ENCODE data around the gene SPIRE1.
"Not testable (repeated sequence)": the region's sequence is repeated elsewhere in the genome, so short reads cannot be mapped to it uniquely, and the experiment has no call there.

The SPIRE1 gene

GRCh38 chr18:12645751-12646203 is 12.1 kb downstream of the SPIRE1 start:
- no peak for DNase-seq (ENCODE audit: low spot score)

- no peak for DNase-seq (ENCODE audit: low spot score)
These were observed 12.7 kb downstream of the SPIRE1 start for GRCh38 chr18:12645254-12645653.

GRCh38 chr18:12643756-12644155 is 14.2 kb downstream of the SPIRE1 start:
- DNase-seq (ENCODE audit: low spot score) = not testable (repeated sequence)

- DNase-seq (ENCODE audit: low spot score) = no peak
These were observed 17.1 kb downstream of the SPIRE1 start for GRCh38 chr18:12640881-12641200.

GRCh38 chr18:12639990-12640880 is 17.7 kb downstream of the SPIRE1 start:
- no peak for DNase-seq (ENCODE audit: low spot score)

- DNase-seq (ENCODE audit: low spot score) = no peak
These were observed 19.2 kb downstream of the SPIRE1 start for GRCh38 chr18:12638644-12639124.

GRCh38 chr18:12637901-12638643 is 19.8 kb downstream of the SPIRE1 start:
- no peak for DNase-seq (ENCODE audit: low spot score)

GRCh38 chr18:12637393-12637792 is 20.5 kb downstream of the SPIRE1 start:
- DNase-seq (ENCODE audit: low spot score) = no peak

- no peak for DNase-seq (ENCODE audit: low spot score)
These were observed 26.0 kb downstream of the SPIRE1 start for GRCh38 chr18:12631831-12632477.

- no peak for DNase-seq (ENCODE audit: low spot score)
These were observed 27.8 kb downstream of the SPIRE1 start for GRCh38 chr18:12630136-12630535.

- no peak for DNase-seq (ENCODE audit: low spot score)
These were observed 28.9 kb downstream of the SPIRE1 start for GRCh38 chr18:12628706-12629702.

- DNase-seq (ENCODE audit: low spot score) = not testable (repeated sequence)
These were observed 30.7 kb downstream of the SPIRE1 start for GRCh38 chr18:12627199-12627598.

- DNase-seq (ENCODE audit: low spot score) = no peak
These were observed 32.7 kb downstream of the SPIRE1 start for GRCh38 chr18:12625241-12625640.

- no peak for DNase-seq (ENCODE audit: low spot score)
These were observed 36.1 kb downstream of the SPIRE1 start for GRCh38 chr18:12621742-12622306.

GRCh38 chr18:12615748-12616147 is 42.2 kb downstream of the SPIRE1 start:
- no peak for DNase-seq (ENCODE audit: low spot score)

GRCh38 chr18:12608301-12608700 is 49.6 kb downstream of the SPIRE1 start:
- no peak for DNase-seq (ENCODE audit: low spot score)

GRCh38 chr18:12606592-12607315 is 51.2 kb downstream of the SPIRE1 start:
- no peak for DNase-seq (ENCODE audit: low spot score)

GRCh38 chr18:12604445-12605007 is 53.4 kb downstream of the SPIRE1 start:
- DNase-seq (ENCODE audit: low spot score) = no peak

GRCh38 chr18:12599966-12600365 is 57.9 kb downstream of the SPIRE1 start:
- DNase-seq (ENCODE audit: low spot score) = no peak

- DNase-seq (ENCODE audit: low spot score) = no peak
These were observed 58.4 kb downstream of the SPIRE1 start for GRCh38 chr18:12599543-12599942.

Measured in left forelimb (tissue), 1 donor.